Heart left ventricle (tissue), 16 donors: ENCODE data around the gene NKX2-4. TPM values are rescaled to one million over a fixed set of nuclear protein-coding genes. Genes with fewer than 3 reads are reported as not detected.

Experiments
- ATAC-seq, 4 donors: fragments of 200-7000 bp; cut with Tn5 transposase; one replicate each; pipeline ENCODE4 v1.9.1; 2020 to 2022; ENCODE audit warnings: moderate library complexity in 4 of 4, mild to moderate bottlenecking in 3 of 4, moderate number of reproducible peaks in 1 of 4
- DNase-seq, 5 donors: peaks; one replicate each; pipeline ENCODE4 v3.0.0-alpha.2; 2020
- H3K27ac ChIP-seq, 12 donors: fragments of 200-600 bp; sonication (generic) in 4 of 12; one replicate each; pipeline versions ENCODE4 v1.5.0 to v1.8.0; 2016 to 2022; ENCODE audit warnings: mild to moderate bottlenecking in 2 of 12
- H3K27me3 ChIP-seq, 9 donors: fragments of 200-600 bp; sonication (generic) in 2 of 9; one replicate each; pipeline versions ENCODE4 v1.5.1 to v1.8.0; 2016 to 2022; ENCODE audit warnings: mild to moderate bottlenecking in 3 of 9
- H3K36me3 ChIP-seq, 9 donors: fragments of 200-600 bp; sonication (generic) in 2 of 9; one replicate each; pipeline versions ENCODE4 v1.5.0 to v1.8.0; 2018 to 2022; ENCODE audit warnings: mild to moderate bottlenecking in 2 of 9
- H3K4me1 ChIP-seq, 12 donors: fragments of 200-600 bp; sonication (generic) in 4 of 12; one replicate each; pipeline versions ENCODE4 v1.5.0 to v1.8.0; 2016 to 2022; ENCODE audit warnings: mild to moderate bottlenecking in 3 of 12
- H3K4me3 ChIP-seq, 12 donors: fragments of 200-600 bp; sonication (generic) in 4 of 12; one replicate each; pipeline versions ENCODE4 v1.5.0 to v1.8.0; 2017 to 2022; ENCODE audit warnings: mild to moderate bottlenecking in 9 of 12, moderate library complexity in 4 of 12
- H3K9me3 ChIP-seq, 12 donors: fragments of 200-600 bp; sonication (generic) in 4 of 12; one replicate each; pipeline versions ENCODE4 v1.5.0 to v1.8.0; 2016 to 2022; ENCODE audit warnings: mild to moderate bottlenecking in 1 of 12
- CTCF ChIP-seq, 12 donors: fragments of 200-600 bp; sonication (generic) in 4 of 12; IDR thresholded peaks; one replicate each; pipeline versions ENCODE4 v1.5.0 to v1.8.0; 2018 to 2022; ENCODE audit warnings: antibody characterized with exemption in 12 of 12, mild to moderate bottlenecking in 5 of 12
- POLR2A ChIP-seq, 2 donors: fragments of 450-650 bp; IDR thresholded peaks; one replicate each; pipeline ENCODE4 v1.6.1; 2017; ENCODE audit warnings: antibody characterized with exemption in 2 of 2, mild to moderate bottlenecking in 2 of 2, moderate library complexity in 2 of 2
- WGBS, 4 donors: extraction: QIAGEN DNeasy Blood & Tissue Kit in 2 of 4; methylation state at CpG; one replicate each; pipeline versions ENCODE4 v1.1.5 to v1.1.7; 2013 to 2018; 5-methylcytosine and 5-hydroxymethylcytosine counted together
- intact Hi-C, 10 donors: fragments of 100-400 bp; cut with DNase I; formaldehyde crosslinking; loops; one replicate each; pipeline versions ENCODE4 v1.11.1 to v1.14.2; 2022
- polyA plus RNA-seq, 2 donors: library from polyadenylated mRNA; stranded (reverse); fragments of 200-250 nt; gene quantifications; one replicate each; pipeline ENCODE4 v1.2.3, GENCODE V29; 2013
- total RNA-seq, 9 donors: library from RNA; depleted of rRNA in 2 of 9; stranded (reverse); fragments of >200 nt in 2 of 9; fragmentation: NEBNext Ultra II Directional in 3 of 9; extraction: Animal tissue kit (Norgen Biotek cat#: 25700) in 3 of 9; gene quantifications; one replicate each; pipeline versions ENCODE4 v1.1.0 to v1.2.4, GENCODE V29; 2016 to 2023
- donor health status: ischemic (EF 13 %, LVEDD 7.1; RV severe dilation, severe dysfunction).
- donor health status: healthy with polysubstance abuse.
- donor health status: DM: no; HTN: yes; CAD: no.
- donor health status: DM: no; HTN: no; CAD: no.
- donor health status: ischemic (EF 25% LVEDD 6.9; RV normal size, moderate dysfunction).
- donor health status: ischemic (EF 25% LVEDD 5.7; RV mildly dilated, moderate dysfunction).
- donor health status: healthy.
- donor health status: DM: yes; HTN: yes; CAD: no.
- donor health status: ischemic (EF 35%, LVEDD 5.7; RV mildly dilated, moderate dysfunction).
- donor health status: nonischemic (EF 11% LVEDD 7.7; RV severe dilation, severe dysfunction).
- donor health status: DM: yes; HTN: yes; CAD: no.
- donor health status: PGD.
- donor health status: ischemic (EF 29% LVEDD 5.4; RV normal size, mild dysfunction).
- donor health status: nonischemic (EF 23%, LVEDD 6.1; RV moderate dilation, normal function).

Gene NKX2-4
- total and polyA plus RNA-seq, 11 donors, result not detected

- intact Hi-C loops, result loop anchor here in 2 of 10 donors (10.0 kb wide), 2 partner anchors 94 to 264 kb away; partner anchors contain the start of gene KIZ (in 1 of the 2)
- peaks cover 0 to 71% (median 59%) of the 10 kb centered on the region in 9 donors for H3K36me3 ChIP-seq
- H3K27me3 ChIP-seq, result peaks cover 13 to 30% (median 25%) of the 10 kb centered on the region in 9 donors
- no peak for TF ChIP-seq CTCF (IDR thresholded peaks at IDR 0.05)
- ATAC-seq (no peak), DNase-seq (no peak)
- peaks cover 0 to 7% (median 0%) of the 10 kb centered on the region in 12 donors for H3K4me1 ChIP-seq
- no peaks in the 10 kb centered on the region for H3K9me3 ChIP-seq
- 95 to 100% (median 98%) methylated on average over 1 of the region's 1 CpG for WGBS, 4 donors
- H3K4me3 ChIP-seq, result no peak overlapping the region
- no peak overlapping the region for H3K27ac ChIP-seq
These were observed 8.8 kb downstream of the NKX2-4 start for GRCh38 chr20:21388566-21388965.

- peaks cover 0 to 7% (median 0%) of the 10 kb centered on the region in 12 donors for H3K4me1 ChIP-seq
- H3K36me3 ChIP-seq, result peaks cover 0 to 81% (median 69%) of the 10 kb centered on the region in 9 donors
- peaks cover 3 to 20% (median 15%) of the 10 kb centered on the region in 9 donors for H3K27me3 ChIP-seq
- intact Hi-C loops, result loop anchor here in 2 of 10 donors (10.0 kb wide), 2 partner anchors 93 to 263 kb away; partner anchors contain the start of gene KIZ (in 1 of the 2)
- DNase-seq, result no peak
- H3K9me3 ChIP-seq, result no peaks in the 10 kb centered on the region
- TF ChIP-seq CTCF (IDR thresholded peaks at IDR 0.05) (no peak), POLR2A (IDR thresholded peaks at IDR 0.05) (no peak)
- no peak overlapping the region for H3K27ac ChIP-seq
- H3K4me3 ChIP-seq, result no peak overlapping the region
- no peak for ATAC-seq
These were observed 9.8 kb downstream of the NKX2-4 start for GRCh38 chr20:21387528-21387927.

GRCh38 chr20:21386111-21386510 is 11.2 kb downstream of the NKX2-4 start:
- ATAC-seq (no peak), DNase-seq (no peak)
- Histone ChIP-seq H3K27me3 (peaks cover 0 to 6% (median under 1%) of the 10 kb centered on the region in 9 donors), H3K36me3 (peaks cover 0 to 94% (median 82%) of the 10 kb centered on the region in 9 donors), H3K4me1 (no peaks in the 10 kb centered on the region), H3K27ac (no peak overlapping the region), H3K4me3 (no peak overlapping the region), H3K9me3 (no peaks in the 10 kb centered on the region)
- no peak for TF ChIP-seq POLR2A (IDR thresholded peaks at IDR 0.05)
- TF ChIP-seq CTCF (IDR thresholded peaks at IDR 0.05), result no peak
- WGBS, 4 donors, result 95 to 100% (median 96%) methylated on average over 5 of the region's 5 CpGs
- intact Hi-C loops, result loop anchor here in 2 of 10 donors (10.0 kb wide), 2 partner anchors 91 to 261 kb away; partner anchors contain the start of gene KIZ (in 1 of the 2)

- Histone ChIP-seq H3K27ac (no peak overlapping the region), H3K27me3 (no peaks in the 10 kb centered on the region), H3K4me3 (no peak overlapping the region), H3K9me3 (no peaks in the 10 kb centered on the region), H3K4me1 (no peaks in the 10 kb centered on the region), H3K36me3 (peaks cover 0 to 98% (median 88%) of the 10 kb centered on the region in 9 donors)
- WGBS, 4 donors, result 95 to 98% (median 97%) methylated on average over 5 of the region's 5 CpGs
- intact Hi-C loops, result loop anchor here in 2 of 10 donors (10.0 kb wide), 2 partner anchors 90 to 260 kb away; partner anchors contain the start of gene KIZ (in 1 of the 2)
- ATAC-seq (no peak), DNase-seq (no peak)
- TF ChIP-seq CTCF (IDR thresholded peaks at IDR 0.05), result no peak
- no peak for TF ChIP-seq POLR2A (IDR thresholded peaks at IDR 0.05)
These were observed 12.9 kb downstream of the NKX2-4 start for GRCh38 chr20:21384308-21384892.
